HG03439 (cell line): Measurements from ENCODE around the gene ETV3.
"Not testable (repeated sequence)": the region's sequence is repeated elsewhere in the genome, so short reads cannot be mapped to it uniquely, and the experiment has no call there.

Experiments used
- ATAC-seq: cut with Tn5 transposase; IDR thresholded peaks from one replicate; pipeline ENCODE4 v1.9.1; 2021; ENCODE audit warnings: mild to moderate bottlenecking, moderate library complexity; ENCODE audit not compliant: unreplicated experiment

The ETV3 gene

DNA sequence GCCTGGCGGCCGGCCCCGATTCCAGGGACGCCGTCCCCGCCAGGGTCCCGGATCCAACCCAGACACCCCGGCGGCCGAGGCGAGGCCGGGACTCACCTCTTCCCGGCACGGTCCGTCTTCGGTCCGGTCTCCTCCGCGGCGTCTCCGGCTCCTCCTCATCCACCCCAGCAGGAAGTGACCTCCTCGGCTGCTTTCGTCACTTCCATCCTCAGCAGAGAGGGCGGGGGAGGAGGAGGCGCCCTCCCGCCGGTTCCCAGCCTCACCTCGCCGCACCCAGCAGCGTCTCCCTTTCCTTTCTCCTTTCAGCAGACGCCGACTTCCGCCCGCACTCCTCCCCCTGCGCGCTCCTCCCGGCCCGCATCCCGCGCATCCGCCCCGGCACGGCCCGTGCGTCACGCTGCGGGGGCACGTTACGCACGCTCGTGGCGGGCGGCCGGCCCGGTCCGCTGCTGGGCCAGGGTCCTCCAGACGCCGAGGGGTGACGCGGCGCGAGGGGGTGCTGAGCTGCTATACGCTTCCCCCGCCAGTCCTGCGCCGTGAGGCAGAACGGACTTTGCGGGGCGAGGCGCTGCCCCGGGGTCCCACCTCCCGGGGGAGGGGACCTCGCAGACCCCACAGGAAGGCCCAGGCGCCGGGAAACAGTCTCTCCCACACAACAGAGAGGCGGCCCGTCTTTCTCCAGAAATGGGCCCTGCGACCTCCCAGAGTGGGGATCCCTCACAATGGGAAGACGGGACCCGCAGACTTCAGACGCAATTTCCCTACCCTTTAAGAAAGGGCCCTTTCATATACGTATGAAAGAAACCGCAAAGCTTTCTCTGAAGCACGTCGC lies at the start of gene ETV3:
ETV3 (minus strand) TSS at position 176 of the 832 bp plus-strand sequence. CDS start 2,043 bp downstream, outside the sequence.
- peak; percentile 83 for ATAC-seq

DNA sequence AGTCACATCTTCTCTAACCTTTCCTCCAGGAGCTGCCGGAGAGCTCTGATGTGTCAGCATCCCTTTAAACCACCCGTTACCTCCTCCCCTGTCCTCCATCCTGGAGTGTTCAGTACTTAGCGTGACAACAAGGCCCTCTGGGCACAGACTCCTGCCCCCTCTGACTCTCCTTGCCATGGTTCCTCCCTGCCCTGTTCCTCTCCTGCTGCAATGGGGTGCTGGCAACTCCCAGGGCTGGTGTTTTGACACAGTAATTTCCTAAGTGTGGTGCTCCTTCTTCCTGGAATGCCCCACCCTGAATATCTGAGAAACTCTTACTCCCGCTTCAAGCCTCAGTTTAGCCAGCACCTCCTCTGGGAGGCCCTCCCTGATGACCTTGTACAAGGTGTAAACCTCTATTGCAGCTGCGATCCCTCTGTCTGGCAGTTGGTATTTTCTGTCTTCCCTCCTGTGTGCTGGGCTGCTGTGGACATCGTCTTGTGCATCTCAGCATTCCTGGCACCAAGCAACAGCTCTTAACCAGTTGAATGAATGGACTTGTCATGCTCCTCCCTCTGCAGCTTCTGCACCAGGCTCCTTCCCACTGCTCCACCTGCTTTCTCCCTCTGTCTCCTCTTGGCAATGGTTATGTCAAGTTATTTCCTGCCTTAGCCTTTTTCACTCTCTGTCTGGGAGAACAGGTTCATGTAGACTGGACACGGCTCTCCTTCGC lies 48.2 kb upstream of the ETV3 start:
- no peak for ATAC-seq

DNA sequence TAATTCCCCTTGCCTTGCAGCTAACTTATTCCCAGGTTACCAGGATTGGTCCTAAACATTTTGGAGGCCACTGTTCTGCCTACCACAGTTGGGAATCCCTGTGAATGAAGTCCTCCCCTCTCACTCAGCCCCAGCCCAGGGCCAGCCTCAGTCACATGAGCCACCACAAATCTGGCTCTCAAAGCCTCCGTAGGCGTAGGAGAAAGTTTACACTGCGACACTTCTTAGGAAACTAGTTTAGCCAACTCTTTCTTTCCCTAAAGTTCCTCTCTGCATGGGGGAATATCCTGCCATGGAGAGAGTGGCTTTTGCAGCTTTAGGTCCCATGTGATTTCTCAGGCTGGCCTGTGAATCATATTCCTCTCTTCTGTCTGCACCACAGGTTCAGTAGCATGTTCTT lies 45.7 kb upstream of the ETV3 start:
- no peak for ATAC-seq

DNA sequence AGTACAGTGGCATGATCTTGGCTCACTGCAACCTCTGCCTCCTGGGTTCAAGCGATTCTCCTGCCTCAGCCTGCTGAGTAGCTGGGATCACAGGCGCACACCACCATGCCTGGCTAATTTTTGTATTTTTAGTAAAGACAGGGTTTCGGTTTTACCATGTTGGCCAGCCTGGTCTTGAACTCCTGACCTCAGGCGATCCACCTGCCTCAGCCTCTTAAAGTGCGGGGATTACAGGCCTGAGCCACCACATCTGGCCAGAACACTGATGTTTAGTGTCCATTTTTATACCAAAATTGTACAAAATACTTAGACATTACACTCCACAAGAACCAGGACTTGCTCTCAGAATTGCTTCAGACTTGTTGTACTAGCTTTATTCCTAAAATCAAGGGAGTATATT lies 44.2 kb upstream of the ETV3 start:
- ATAC-seq = not testable (repeated sequence)

DNA sequence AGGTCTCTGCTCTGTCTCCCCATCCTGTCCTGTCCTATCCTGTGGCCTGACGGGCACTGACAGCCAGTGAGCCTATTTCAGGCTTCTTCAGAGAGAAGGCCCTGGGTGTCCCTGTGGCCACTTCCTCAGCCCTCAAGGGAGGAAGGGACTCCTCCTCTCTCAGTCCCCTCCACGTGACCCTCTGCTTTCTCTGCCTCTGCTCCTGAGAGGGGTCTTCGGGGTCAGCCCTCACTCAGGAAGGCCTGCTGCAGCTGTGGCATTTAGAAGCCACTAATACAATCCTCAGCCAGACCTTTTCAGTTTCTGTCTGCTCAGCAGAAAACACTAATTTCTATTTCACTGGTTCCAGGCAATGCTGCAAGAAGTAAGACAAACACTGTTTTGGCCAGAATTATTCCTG lies 43.6 kb upstream of the ETV3 start:
- no peak for ATAC-seq

DNA sequence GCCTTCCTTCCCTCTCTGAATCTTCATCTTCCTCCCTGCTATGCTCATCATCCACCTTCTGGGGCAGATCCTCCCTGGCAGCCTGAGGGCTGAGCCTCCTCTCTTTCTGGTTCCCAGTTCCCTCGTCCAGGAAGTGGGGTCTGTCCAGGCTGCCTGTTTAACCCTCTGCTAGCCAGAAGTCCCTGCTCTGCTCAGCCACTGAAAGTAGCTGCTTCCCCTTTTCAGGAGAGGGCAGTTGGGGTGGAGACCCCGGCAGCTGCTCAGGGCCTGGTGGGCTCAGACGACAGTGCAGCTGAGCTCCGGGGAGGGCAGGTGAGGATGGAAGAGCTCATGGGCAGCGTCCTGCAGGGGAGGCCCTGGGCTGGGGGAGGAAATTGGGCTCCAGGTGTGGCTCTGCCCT lies 43.1 kb upstream of the ETV3 start:
- no peak for ATAC-seq

- no peak for ATAC-seq
Measured at GRCh38 chr1:157178490-157178889, 40.3 kb upstream of the ETV3 start.

- ATAC-seq = no peak
Measured at GRCh38 chr1:157177733-157178394, 39.7 kb upstream of the ETV3 start.

- no peak for ATAC-seq
Measured at GRCh38 chr1:157176591-157177121, 38.5 kb upstream of the ETV3 start.

GRCh38 chr1:157176016-157176415 lies 37.8 kb upstream of the ETV3 start:
- no peak for ATAC-seq

DNA sequence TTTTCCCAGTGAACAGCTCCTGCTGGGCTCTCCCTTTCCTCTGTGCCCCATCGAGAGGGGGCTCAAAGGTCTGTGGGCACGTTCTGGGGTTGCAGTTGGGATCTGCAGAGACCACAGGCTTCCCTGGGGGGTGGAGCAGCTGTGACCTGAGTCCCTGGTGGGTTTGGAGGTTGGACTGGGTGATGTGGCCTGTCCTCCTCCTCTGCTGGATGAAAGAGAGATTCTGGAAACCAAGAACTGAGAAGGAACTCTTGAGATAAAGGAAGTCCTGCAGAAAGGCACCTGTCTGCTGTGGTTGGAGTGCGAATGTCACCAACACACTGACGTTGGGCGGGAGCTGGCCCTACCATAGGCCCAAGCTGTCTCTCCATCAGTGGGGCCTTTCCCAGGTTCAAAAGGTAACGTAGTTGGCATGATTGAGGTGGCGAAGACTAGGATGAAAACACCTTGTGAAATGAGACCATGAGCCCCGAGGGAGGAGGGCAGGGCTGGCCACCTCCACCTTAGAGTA lies 35.8 kb upstream of the ETV3 start:
- ATAC-seq = no peak

- not testable (repeated sequence) for ATAC-seq
Measured at GRCh38 chr1:157173241-157173640, 35.0 kb upstream of the ETV3 start.

GRCh38 chr1:157172591-157172990 lies 34.4 kb upstream of the ETV3 start:
- ATAC-seq = not testable (repeated sequence)

DNA sequence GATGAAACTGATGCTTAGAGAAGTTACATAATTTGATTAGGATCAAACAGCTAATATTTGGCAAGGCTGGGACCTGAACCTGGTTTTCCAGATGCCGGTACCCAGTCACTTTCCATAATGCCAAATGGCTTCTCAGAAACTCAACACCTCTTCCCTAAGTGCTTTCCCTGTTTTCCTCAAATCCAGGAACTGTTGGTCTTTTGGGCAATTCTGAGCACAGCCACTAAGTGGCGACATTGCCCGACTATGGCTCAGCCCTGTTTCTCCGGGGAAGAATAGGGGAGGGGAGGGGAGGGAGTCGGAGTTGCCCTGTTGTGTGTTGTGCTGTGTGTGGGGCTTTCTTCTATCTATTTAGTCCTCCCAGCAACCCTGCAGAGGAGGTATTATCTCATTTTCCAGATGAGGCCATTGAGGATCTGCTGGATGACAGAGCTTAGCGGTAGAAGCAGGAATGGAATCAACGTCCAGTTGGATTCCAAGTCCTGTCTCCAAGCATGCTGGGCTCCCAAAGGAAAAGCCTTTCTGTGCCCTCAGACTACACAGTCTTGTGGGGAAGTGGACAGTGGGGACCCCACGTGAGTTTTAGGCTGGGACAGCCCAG lies 33.8 kb upstream of the ETV3 start:
- ATAC-seq = not testable (repeated sequence)

GRCh38 chr1:157170677-157171515 lies 32.7 kb upstream of the ETV3 start:
- no peak for ATAC-seq

DNA sequence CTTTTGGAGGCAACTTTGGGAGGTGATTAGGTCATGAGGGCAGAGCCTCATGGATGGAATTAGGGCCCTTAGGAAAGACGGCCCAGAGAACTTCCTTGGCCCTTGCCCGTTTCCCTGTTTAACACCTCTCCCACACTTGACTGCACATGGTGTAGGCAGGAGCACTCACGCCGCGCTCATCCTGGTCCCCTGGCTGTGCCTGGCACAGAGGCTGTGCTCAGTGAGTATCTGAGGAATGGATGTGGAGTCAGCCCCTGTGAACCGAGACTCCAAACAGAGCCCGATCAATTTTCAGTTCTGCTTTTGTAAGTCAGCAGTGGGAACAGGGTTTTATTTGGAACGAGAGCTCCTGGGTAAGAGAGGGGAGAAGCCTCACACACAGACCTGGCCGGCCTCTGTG lies 29.8 kb upstream of the ETV3 start:
- no peak for ATAC-seq

- no peak for ATAC-seq
Measured at GRCh38 chr1:157167437-157167836, 29.2 kb upstream of the ETV3 start.

DNA sequence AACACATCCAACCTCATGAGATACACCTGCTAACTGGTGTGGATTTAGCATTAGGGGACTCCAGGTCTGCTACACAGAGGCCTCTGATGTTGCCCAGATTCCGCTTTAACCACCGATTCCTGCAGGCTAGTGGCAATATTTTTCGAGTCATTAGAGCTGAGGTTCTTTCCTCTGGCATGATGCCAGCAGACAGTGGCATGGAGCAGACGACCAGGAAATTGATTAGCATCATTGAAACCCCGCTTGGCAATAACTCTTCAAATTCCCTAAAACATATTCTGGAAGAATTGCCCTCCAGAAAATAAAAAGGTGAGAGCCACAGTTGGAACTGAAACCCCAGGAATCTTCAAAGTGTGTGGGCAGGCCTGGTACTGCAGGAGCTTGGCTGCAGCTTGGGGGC lies 28.4 kb upstream of the ETV3 start:
- no peak for ATAC-seq

GRCh38 chr1:157163273-157164127 lies 25.3 kb upstream of the ETV3 start:
- ATAC-seq = no peak
